GM21381 (cell line): ENCODE measurements around the gene HSD17B4.
"Not testable (repeated sequence)": the region's sequence is repeated elsewhere in the genome, so short reads cannot be mapped to it uniquely, and the experiment has no call there.

ENCODE experiments used
- ATAC-seq: cut with Tn5 transposase; IDR thresholded peaks from one replicate; pipeline ENCODE4 v1.9.1; 2021; ENCODE audit warnings: mild to moderate bottlenecking, moderate library complexity; ENCODE audit not compliant: unreplicated experiment

Gene HSD17B4

GRCh38 chr5:119428574-119428973 lies 23.7 kb upstream of the HSD17B4 start:
- not testable (repeated sequence) for ATAC-seq

- ATAC-seq, result not testable (repeated sequence)
These were observed 19.5 kb upstream of the HSD17B4 start for GRCh38 chr5:119432674-119433237.

GRCh38 chr5:119435436-119436132 lies 16.7 kb upstream of the HSD17B4 start:
- peak; percentile 99 for ATAC-seq

GRCh38 chr5:119437785-119438586 lies 14.3 kb upstream of the HSD17B4 start:
- not testable (repeated sequence) for ATAC-seq

GRCh38 chr5:119438587-119438917 lies 13.7 kb upstream of the HSD17B4 start:
- ATAC-seq, result not testable (repeated sequence)

- ATAC-seq, result no peak
These were observed 13.1 kb upstream of the HSD17B4 start for GRCh38 chr5:119439140-119439631.

GRCh38 chr5:119439632-119440031 lies 12.7 kb upstream of the HSD17B4 start:
- not testable (repeated sequence) for ATAC-seq

GRCh38 chr5:119444643-119445042 lies 7.7 kb upstream of the HSD17B4 start:
- not testable (repeated sequence) for ATAC-seq

- no peak for ATAC-seq
These were observed 6.8 kb upstream of the HSD17B4 start for GRCh38 chr5:119445544-119445943.

GRCh38 chr5:119449882-119450281 lies 2.4 kb upstream of the HSD17B4 start:
- ATAC-seq, result no peak

GRCh38 chr5:119450627-119451026 lies 1.7 kb upstream of the HSD17B4 start:
- ATAC-seq, result not testable (repeated sequence)

- ATAC-seq, result no peak
These were observed 736 bp upstream of the HSD17B4 start for GRCh38 chr5:119451561-119451960.

GRCh38 chr5:119452060-119452372 lies 281 bp upstream of the HSD17B4 start:
- no peak for ATAC-seq

GRCh38 chr5:119453040-119453373 lies 710 bp downstream of the HSD17B4 start:
- peak; percentile 10 for ATAC-seq

GRCh38 chr5:119454171-119454570 lies 1.9 kb downstream of the HSD17B4 start:
- ATAC-seq, result no peak

- no peak for ATAC-seq
These were observed 6.8 kb downstream of the HSD17B4 start for GRCh38 chr5:119458911-119459632.

- no peak for ATAC-seq
These were observed 13.3 kb downstream of the HSD17B4 start for GRCh38 chr5:119465640-119466039.

GRCh38 chr5:119468286-119468685 lies 16.0 kb downstream of the HSD17B4 start:
- ATAC-seq, result no peak

- ATAC-seq, result peak; percentile 62
These were observed 17.9 kb downstream of the HSD17B4 start for GRCh38 chr5:119470105-119470763.

- ATAC-seq, result no peak
These were observed 18.7 kb downstream of the HSD17B4 start for GRCh38 chr5:119470851-119471451.
